Measurements from ENCODE around the gene TUSC2. TPM values are rescaled to one million over a fixed set of nuclear protein-coding genes. Genes with fewer than 3 reads are reported as not detected.

Gene TUSC2
- total and polyA plus RNA-seq, 10 of the 15 experiments (the other 5 are each of a cell fraction or from before 2014, with no cell fraction given), result 4.0 to 73.8 (median 34.3) TPM

- Histone ChIP-seq H4K20me1 (ENCODE audit: control insufficient read depth, insufficient read depth) (no peaks in the 10 kb centered on the region), H3K27me3 (replicated peaks in 1 of 2; ENCODE audit: control insufficient read depth in 2 of 2, insufficient read depth in 2 of 2, low read length in 1 of 2) (no peaks in the 10 kb centered on the region), H2AFZ (ENCODE audit: control insufficient read depth, low read depth, low read length) (peak within 1 kb of the TSS; percentile 100), H3K79me2 (ENCODE audit: control insufficient read depth, insufficient read depth, low read length) (peaks cover 2% of the 10 kb centered on the region; the same call in 1 of the 2 replicates), H3K9me3 (replicated peaks; ENCODE audit: control insufficient read depth, insufficient read depth, low read length) (no peaks in the 10 kb centered on the region), H3K36me3 (ENCODE audit: control insufficient read depth in 2 of 2, insufficient read depth in 2 of 2, low read length in 1 of 2) (no peaks in the 10 kb centered on the region), H3K4me3 (peak within 1 kb of the TSS; percentile 82), H3K4me2 (ENCODE audit: control insufficient read depth, insufficient read depth) (peak within 1 kb of the TSS; percentile 98), H3K27ac (ENCODE audit: control insufficient read depth, insufficient read depth) (peak within 1 kb of the TSS; percentile 83), H3K9ac (ENCODE audit: control insufficient read depth, insufficient read depth, low read length) (peak within 1 kb of the TSS; percentile 89), H3K4me1 (ENCODE audit: control insufficient read depth, insufficient read depth, low read length) (peaks cover 4% of the 10 kb centered on the region)
- CTCF ChIA-PET, result interaction anchor here (0.7 to 3.5 kb wide), 14 partner anchors 20 to 243 kb away, joined by 3 to 22 read pairs (median 4); partner anchors contain the start of gene TUSC2
- SMC1A ChIA-PET (ENCODE audit: uncharacterized antibody, unreplicated experiment), result interaction anchor here (0.7 to 2.3 kb wide), 7 partner anchors 18 to 71 kb away, joined by 3 to 9 read pairs (median 3); no protein-coding TSS in a partner anchor
- intact Hi-C loops (cut with micrococcal nuclease; ENCODE audit: unreplicated experiment) (loop anchor here (1.0 to 5.0 kb wide), 2 partner anchors 22 to 38 kb away; no protein-coding TSS in a partner anchor), in situ Hi-C loops (cut with MboI) (no loop called here)
- BruUV-seq (replicated peaks), result no TSS peak
- DNase-seq (ENCODE audit: low read depth, low spot score), result peak; percentile 98
- peak; percentile 99 for FAIRE-seq
- peak; percentile 90 for ATAC-seq
- RAD21 ChIA-PET (ENCODE audit: unreplicated experiment), result interaction anchor here (0.7 to 2.2 kb wide), 9 partner anchors 11 to 52 kb away, joined by 3 to 15 read pairs (median 5); partner anchors contain the start of genes CYB561D2, NPRL2 and TUSC2
- POLR2A ChIA-PET, result interaction anchor here (0.6 to 2.7 kb wide), 16 partner anchors 8 to 829 kb away, joined by 3 to 30 read pairs (median 4); partner anchors contain the start of genes CYB561D2, DAG1, NPRL2 and RASSF1
- under 1% methylated on average over 47 of the region's 61 CpGs for WGBS (ENCODE audit: insufficient coverage, insufficient replicate concordance, low lambda C conversion rate, missing lambda C conversion rate)
- TF ChIP-seq ZNF592 (IDR thresholded peaks at IDR 0.05) (no peak), USF2 (IDR thresholded peaks at IDR 0.05; ENCODE audit: borderline replicate concordance, low read depth, low read length) (no peak), CBFB (IDR thresholded peaks at IDR 0.05; ENCODE audit: low read depth) (peak; percentile 34; the same call in 1 of the 2 replicates), MEF2B (IDR thresholded peaks at IDR 0.05; ENCODE audit: partially characterized antibody, poor library complexity, severe bottlenecking) (peak; percentile 17), ZBTB40 (IDR thresholded peaks at IDR 0.05; ENCODE audit: borderline replicate concordance) (no peak; the same call in 1 of the 2 replicates), CEBPB (IDR thresholded peaks at IDR 0.05; ENCODE audit: borderline replicate concordance in 1 of 2, low read depth in 2 of 2, low read length in 2 of 2) (no peak), SKIL (IDR thresholded peaks at IDR 0.05; ENCODE audit: low read depth, poor library complexity, severe bottlenecking) (no peak)
These were observed 29.0 kb downstream of the TUSC2 start, which contains the start of the genes HYAL3 and NAA80 for GRCh38 chr3:50298836-50299637. HYAL3 (minus strand) TSS chr3:50299405; CDS start chr3:50295602, 3,803 bp downstream. NAA80 (minus strand) TSS chr3:50299405; CDS start chr3:50297463, 1,942 bp downstream.
